ENCODE measurements around the gene MFSD12.

MFSD12 gene

GRCh38 chr19:3555653-3556422, 1.5 kb downstream of the MFSD12 start:
- no peak for DNase-seq

- peak; percentile 50 for DNase-seq
Measured at GRCh38 chr19:3554254-3555083, 2.9 kb downstream of the MFSD12 start.

GRCh38 chr19:3551792-3552095, 5.6 kb downstream of the MFSD12 start:
- no peak for DNase-seq

GRCh38 chr19:3550947-3551791, 6.2 kb downstream of the MFSD12 start:
- no peak for DNase-seq

GRCh38 chr19:3549816-3550215, 7.6 kb downstream of the MFSD12 start:
- no peak for DNase-seq

- DNase-seq, result no peak
Measured at GRCh38 chr19:3548606-3549005, 8.8 kb downstream of the MFSD12 start.

- no peak for DNase-seq
Measured at GRCh38 chr19:3547767-3548282, 9.6 kb downstream of the MFSD12 start.

- peak; percentile 22 for DNase-seq
Measured at GRCh38 chr19:3547301-3547731, 10.1 kb downstream of the MFSD12 start.

- DNase-seq, result no peak
Measured at GRCh38 chr19:3546119-3546518, 11.3 kb downstream of the MFSD12 start.

GRCh38 chr19:3545669-3546034, 11.7 kb downstream of the MFSD12 start:
- DNase-seq, result no peak

- peak; percentile 82 for DNase-seq
Measured at GRCh38 chr19:3544742-3545668, 12.4 kb downstream of the MFSD12 start.

- no peak for DNase-seq
Measured at GRCh38 chr19:3544058-3544376, 13.4 kb downstream of the MFSD12 start.

- DNase-seq, result no peak
Measured at GRCh38 chr19:3543150-3544057, 14.0 kb downstream of the MFSD12 start.

GRCh38 chr19:3539756-3540118, 17.6 kb downstream of the MFSD12 start:
- no peak for DNase-seq

- no peak for DNase-seq
Measured at GRCh38 chr19:3538965-3539755, 18.2 kb downstream of the MFSD12 start, which contains the start of gene TEKTIP1. TSS of gene TEKTIP1 (plus strand) at chr19:3539174. CDS start at chr19:3539178, 4 bp downstream.

- no peak for DNase-seq
Measured at GRCh38 chr19:3538258-3538929, 19.0 kb downstream of the MFSD12 start.

- no peak for DNase-seq
Measured at GRCh38 chr19:3537438-3538240, 19.7 kb downstream of the MFSD12 start.

GRCh38 chr19:3537101-3537437, 20.3 kb downstream of the MFSD12 start:
- no peak for DNase-seq

Data from activated CD4-positive, alpha-beta T cell treated with anti-CD3 and anti-CD28 coated beads, Interleukin-2, amount 50 U/mL, for 1 hour (primary cell).